Memory B cell (primary cell): ENCODE measurements around the gene ST6GALNAC6.
A peak's percentile ranks its signal among the peaks of the same experiment; 100 is the strongest.

Experiments used
- ATAC-seq: fragments of 150-1000 bp; cut with Tn5 transposase; 2 replicates; pipeline ENCODE4 v1.10.0; 2021; ENCODE audit warnings: low read depth, mild to moderate bottlenecking, moderate library complexity
- DNase-seq, 2 donors: peaks; one replicate each; pipeline ENCODE4 v3.0.0; 2022; ENCODE audit warnings: low spot score in 2 of 2
- H3K27ac Mint-ChIP-seq: one replicate; pipeline ENCODE4 v1.8.0; 2022; ENCODE audit warnings: mild to moderate bottlenecking, moderate library complexity, mixed read lengths
- H3K27me3 Mint-ChIP-seq: one replicate; pipeline ENCODE4 v1.8.0; 2022; ENCODE audit warnings: mixed read lengths
- H3K36me3 Mint-ChIP-seq: one replicate; pipeline ENCODE4 v1.8.0; 2022; ENCODE audit warnings: mild to moderate bottlenecking, mixed read lengths
- H3K4me1 Mint-ChIP-seq: one replicate; pipeline ENCODE4 v1.8.0; 2022; ENCODE audit warnings: mixed read lengths
- H3K4me3 Mint-ChIP-seq: one replicate; pipeline ENCODE4 v1.8.0; 2022; ENCODE audit warnings: mild to moderate bottlenecking, moderate library complexity, mixed read lengths
- H3K9me3 Mint-ChIP-seq: one replicate; pipeline ENCODE4 v1.8.0; 2022; ENCODE audit warnings: mixed read lengths

ST6GALNAC6 gene

GRCh38 chr9:127903557-127904475 lies 4.4 kb upstream of the ST6GALNAC6 start:
- Mint-ChIP-seq H3K27ac (peak overlapping the region; percentile 99), H3K4me3 (peak overlapping the region; percentile 81), H3K27me3 (no peaks in the 10 kb centered on the region), H3K36me3 (peaks cover 1% of the 10 kb centered on the region), H3K9me3 (no peaks in the 10 kb centered on the region), H3K4me1 (peaks cover 33% of the 10 kb centered on the region)
- DNase-seq: no peak
- no peak for ATAC-seq

GRCh38 chr9:127898433-127899127 lies 823 bp downstream of the ST6GALNAC6 start:
- Mint-ChIP-seq H3K36me3 (peaks cover 29% of the 10 kb centered on the region), H3K27ac (peak overlapping the region; percentile 60), H3K27me3 (no peaks in the 10 kb centered on the region), H3K4me1 (peaks cover 23% of the 10 kb centered on the region), H3K4me3 (peak overlapping the region; percentile 87), H3K9me3 (no peaks in the 10 kb centered on the region)
- ATAC-seq: peak; percentile 3
- DNase-seq: no peak

GRCh38 chr9:127897193-127897692 lies 2.2 kb downstream of the ST6GALNAC6 start:
- Mint-ChIP-seq H3K4me3 (peak overlapping the region; percentile 58), H3K9me3 (no peaks in the 10 kb centered on the region), H3K27ac (no peak overlapping the region), H3K4me1 (peaks cover 17% of the 10 kb centered on the region), H3K36me3 (peaks cover 39% of the 10 kb centered on the region), H3K27me3 (no peaks in the 10 kb centered on the region)
- DNase-seq (no peak), ATAC-seq (peak; percentile 10)

GRCh38 chr9:127896395-127897192 lies 2.8 kb downstream of the ST6GALNAC6 start:
- Mint-ChIP-seq H3K27ac (no peak overlapping the region), H3K4me1 (peaks cover 17% of the 10 kb centered on the region), H3K27me3 (no peaks in the 10 kb centered on the region), H3K36me3 (peaks cover 39% of the 10 kb centered on the region), H3K4me3 (no peak overlapping the region), H3K9me3 (no peaks in the 10 kb centered on the region)
- DNase-seq (no peak), ATAC-seq (no peak)

- peaks cover 16% of the 10 kb centered on the region for H3K4me1 Mint-ChIP-seq
- H3K4me3 Mint-ChIP-seq: no peak overlapping the region
- H3K9me3 Mint-ChIP-seq: no peaks in the 10 kb centered on the region
- ATAC-seq (no peak), DNase-seq (no peak)
- peaks cover 44% of the 10 kb centered on the region for H3K36me3 Mint-ChIP-seq
- H3K27me3 Mint-ChIP-seq: no peaks in the 10 kb centered on the region
- H3K27ac Mint-ChIP-seq: no peak overlapping the region
These were observed 3.6 kb downstream of the ST6GALNAC6 start for GRCh38 chr9:127895811-127896210.

GRCh38 chr9:127893392-127893791 lies 6.0 kb downstream of the ST6GALNAC6 start:
- Mint-ChIP-seq H3K27me3 (no peaks in the 10 kb centered on the region), H3K36me3 (peaks cover 50% of the 10 kb centered on the region), H3K4me3 (no peak overlapping the region), H3K4me1 (peaks cover 13% of the 10 kb centered on the region), H3K9me3 (no peaks in the 10 kb centered on the region), H3K27ac (no peak overlapping the region)
- ATAC-seq (no peak), DNase-seq (no peak)

GRCh38 chr9:127892831-127893230 lies 6.6 kb downstream of the ST6GALNAC6 start:
- DNase-seq (no peak), ATAC-seq (no peak)
- H3K36me3 Mint-ChIP-seq: peaks cover 51% of the 10 kb centered on the region
- no peak overlapping the region for H3K27ac Mint-ChIP-seq
- H3K9me3 Mint-ChIP-seq: no peaks in the 10 kb centered on the region
- H3K4me3 Mint-ChIP-seq: no peak overlapping the region
- no peaks in the 10 kb centered on the region for H3K27me3 Mint-ChIP-seq
- H3K4me1 Mint-ChIP-seq: peaks cover 11% of the 10 kb centered on the region

GRCh38 chr9:127890053-127890452 lies 9.3 kb downstream of the ST6GALNAC6 start:
- H3K36me3 Mint-ChIP-seq: peaks cover 47% of the 10 kb centered on the region
- no peak overlapping the region for H3K27ac Mint-ChIP-seq

GRCh38 chr9:127887792-127888191 lies 11.6 kb downstream of the ST6GALNAC6 start:
- Mint-ChIP-seq H3K27me3 (no peaks in the 10 kb centered on the region), H3K36me3 (peaks cover 26% of the 10 kb centered on the region), H3K9me3 (no peaks in the 10 kb centered on the region), H3K4me1 (peaks cover 14% of the 10 kb centered on the region), H3K27ac (no peak overlapping the region), H3K4me3 (no peak overlapping the region)
- no peak for DNase-seq
- peak; percentile 64 for ATAC-seq

More at GRCh38 chr9:127890053-127890452, 9.3 kb downstream of the ST6GALNAC6 start:
- Mint-ChIP-seq H3K4me3 (no peak overlapping the region), H3K4me1 (peaks cover 10% of the 10 kb centered on the region), H3K27me3 (no peaks in the 10 kb centered on the region), H3K9me3 (no peaks in the 10 kb centered on the region)
- ATAC-seq (no peak), DNase-seq (no peak)

GRCh38 chr9:127886401-127886972 lies 12.9 kb downstream of the ST6GALNAC6 start:
- H3K36me3 Mint-ChIP-seq: peaks cover 22% of the 10 kb centered on the region
- no peaks in the 10 kb centered on the region for H3K27me3 Mint-ChIP-seq
- no peak overlapping the region for H3K27ac Mint-ChIP-seq
- ATAC-seq (no peak), DNase-seq (no peak)
- no peak overlapping the region for H3K4me3 Mint-ChIP-seq
- peaks cover 18% of the 10 kb centered on the region for H3K4me1 Mint-ChIP-seq
- H3K9me3 Mint-ChIP-seq: no peaks in the 10 kb centered on the region

GRCh38 chr9:127885508-127886281 lies 13.7 kb downstream of the ST6GALNAC6 start:
- Mint-ChIP-seq H3K27ac (peak overlapping the region; percentile 58), H3K36me3 (peaks cover 19% of the 10 kb centered on the region), H3K4me1 (peaks cover 16% of the 10 kb centered on the region), H3K27me3 (no peaks in the 10 kb centered on the region), H3K4me3 (no peak overlapping the region), H3K9me3 (no peaks in the 10 kb centered on the region)
- DNase-seq (no peak), ATAC-seq (no peak)

GRCh38 chr9:127884976-127885490 lies 14.4 kb downstream of the ST6GALNAC6 start:
- Mint-ChIP-seq H3K4me1 (peaks cover 16% of the 10 kb centered on the region), H3K27ac (peak overlapping the region; percentile 58), H3K36me3 (peaks cover 15% of the 10 kb centered on the region)

More at GRCh38 chr9:127884976-127885490, 14.4 kb downstream of the ST6GALNAC6 start:
- no peak for DNase-seq
- ATAC-seq: no peak
- Mint-ChIP-seq H3K4me3 (no peak overlapping the region), H3K27me3 (no peaks in the 10 kb centered on the region), H3K9me3 (no peaks in the 10 kb centered on the region)
